AG09309 (cell line): ENCODE measurements around the gene SLU7.

Experiments
- DNase-seq: peaks from one replicate; pipeline ENCODE4 v3.0.0-alpha.2; 2010; ENCODE audit warnings: low read depth
- H3K4me3 ChIP-seq: 2 replicates; pipeline ENCODE4 v1.5.1; 2011; ENCODE audit warnings: mild to moderate bottlenecking, low read depth, low read length, moderate library complexity; ENCODE audit not compliant: control insufficient read depth
- TF ChIP-seq, protein P1 (sequence below): IDR thresholded peaks from 2 replicates; pipeline ENCODE4 v1.5.1; 2011; ENCODE audit warnings: mild to moderate bottlenecking, low read depth, low read length, inconsistent platforms; ENCODE audit not compliant: insufficient read depth, control insufficient read depth; ENCODE audit errors: missing control alignments

SLU7 gene

DNA sequence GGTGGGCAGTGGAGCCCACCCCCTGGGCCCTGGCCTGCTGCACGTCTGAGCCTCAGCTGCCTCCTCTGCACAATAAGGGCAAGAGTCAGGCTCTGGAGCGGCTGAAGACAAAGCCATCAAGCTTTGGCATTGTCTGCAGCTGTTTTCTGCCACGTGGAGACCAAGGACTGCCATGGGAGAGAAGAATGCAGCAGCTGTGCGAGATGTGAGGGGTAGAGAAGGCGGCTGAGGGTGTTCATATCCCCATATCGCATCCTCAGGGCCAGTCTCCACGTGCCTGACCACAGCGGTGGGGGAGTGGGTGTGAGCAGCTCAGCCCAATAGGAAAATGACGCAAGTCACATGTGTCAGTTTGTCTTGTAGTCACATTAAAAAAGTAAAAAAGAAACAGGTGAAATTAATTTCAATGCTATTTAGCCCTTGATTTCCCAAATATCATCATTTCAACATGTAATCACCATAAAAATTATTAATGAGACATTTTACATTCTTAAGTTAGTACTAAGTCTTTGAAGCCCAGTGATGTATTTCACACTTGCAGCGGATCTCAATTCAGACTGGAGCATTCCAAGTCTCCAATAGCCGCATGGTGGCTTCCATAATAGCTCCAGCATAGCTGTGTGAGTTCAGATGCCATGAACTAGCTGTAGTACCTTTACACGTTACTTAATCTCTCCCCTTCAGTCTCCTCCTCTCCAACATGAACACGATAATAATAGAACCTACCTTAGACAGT is 55.1 kb downstream of the SLU7 start:
- TF ChIP-seq, protein P1, sequence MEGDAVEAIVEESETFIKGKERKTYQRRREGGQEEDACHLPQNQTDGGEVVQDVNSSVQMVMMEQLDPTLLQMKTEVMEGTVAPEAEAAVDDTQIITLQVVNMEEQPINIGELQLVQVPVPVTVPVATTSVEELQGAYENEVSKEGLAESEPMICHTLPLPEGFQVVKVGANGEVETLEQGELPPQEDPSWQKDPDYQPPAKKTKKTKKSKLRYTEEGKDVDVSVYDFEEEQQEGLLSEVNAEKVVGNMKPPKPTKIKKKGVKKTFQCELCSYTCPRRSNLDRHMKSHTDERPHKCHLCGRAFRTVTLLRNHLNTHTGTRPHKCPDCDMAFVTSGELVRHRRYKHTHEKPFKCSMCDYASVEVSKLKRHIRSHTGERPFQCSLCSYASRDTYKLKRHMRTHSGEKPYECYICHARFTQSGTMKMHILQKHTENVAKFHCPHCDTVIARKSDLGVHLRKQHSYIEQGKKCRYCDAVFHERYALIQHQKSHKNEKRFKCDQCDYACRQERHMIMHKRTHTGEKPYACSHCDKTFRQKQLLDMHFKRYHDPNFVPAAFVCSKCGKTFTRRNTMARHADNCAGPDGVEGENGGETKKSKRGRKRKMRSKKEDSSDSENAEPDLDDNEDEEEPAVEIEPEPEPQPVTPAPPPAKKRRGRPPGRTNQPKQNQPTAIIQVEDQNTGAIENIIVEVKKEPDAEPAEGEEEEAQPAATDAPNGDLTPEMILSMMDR = no peak
- H3K4me3 ChIP-seq = no peak overlapping the region
- no peak for DNase-seq

DNA sequence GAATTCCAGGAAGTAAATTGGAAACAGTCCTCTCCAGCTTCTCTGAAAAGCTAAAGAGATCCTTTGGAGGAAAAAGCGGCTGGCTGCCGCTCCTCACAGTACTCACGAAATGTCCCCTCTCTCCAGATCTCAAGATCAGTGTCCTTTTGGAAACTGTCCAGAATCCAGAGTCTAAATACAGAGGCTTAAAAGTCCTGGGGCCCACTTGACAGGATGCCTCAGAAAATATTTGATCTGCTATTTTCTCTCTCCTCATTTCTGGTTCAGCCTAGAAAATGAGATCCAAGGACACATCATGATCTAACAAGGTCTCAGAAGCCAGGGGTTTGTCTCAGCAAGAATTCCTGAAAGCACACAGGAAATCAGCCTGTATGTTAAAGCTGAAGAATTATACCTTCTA is 55.7 kb downstream of the SLU7 start:
- DNase-seq = no peak
- TF ChIP-seq, protein P1 = no peak
- no peak overlapping the region for H3K4me3 ChIP-seq

DNA sequence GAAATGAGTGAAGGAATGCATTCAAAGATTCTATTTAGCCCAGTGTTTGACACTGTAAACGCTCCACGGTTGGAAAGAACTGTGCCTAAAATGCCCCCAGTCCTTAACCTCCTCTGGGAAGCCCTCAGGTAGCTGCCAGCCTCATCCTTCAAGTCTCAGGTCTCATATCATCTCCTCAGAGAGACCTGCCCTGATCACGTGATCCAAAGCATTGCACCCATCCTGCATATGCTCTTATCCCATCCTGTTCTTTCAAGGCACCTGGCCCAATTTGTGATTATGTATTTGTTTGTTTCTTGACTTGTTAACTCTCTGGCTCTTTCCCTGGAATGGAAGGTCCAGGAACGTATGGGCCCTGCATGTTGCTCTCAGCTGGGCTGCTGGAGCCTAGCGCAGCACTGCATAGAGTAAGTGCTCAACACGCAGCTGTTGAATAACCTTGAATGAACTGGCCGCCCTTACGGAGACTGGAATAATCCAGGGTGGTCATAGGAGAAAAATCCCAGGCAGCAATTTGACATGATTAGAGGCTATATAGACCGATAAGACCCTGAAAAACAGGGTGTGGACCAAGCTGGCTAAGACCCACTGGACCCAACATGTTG is 57.2 kb downstream of the SLU7 start:
- DNase-seq = no peak
- TF ChIP-seq, protein P1 = no peak
- H3K4me3 ChIP-seq = no peak overlapping the region

DNA sequence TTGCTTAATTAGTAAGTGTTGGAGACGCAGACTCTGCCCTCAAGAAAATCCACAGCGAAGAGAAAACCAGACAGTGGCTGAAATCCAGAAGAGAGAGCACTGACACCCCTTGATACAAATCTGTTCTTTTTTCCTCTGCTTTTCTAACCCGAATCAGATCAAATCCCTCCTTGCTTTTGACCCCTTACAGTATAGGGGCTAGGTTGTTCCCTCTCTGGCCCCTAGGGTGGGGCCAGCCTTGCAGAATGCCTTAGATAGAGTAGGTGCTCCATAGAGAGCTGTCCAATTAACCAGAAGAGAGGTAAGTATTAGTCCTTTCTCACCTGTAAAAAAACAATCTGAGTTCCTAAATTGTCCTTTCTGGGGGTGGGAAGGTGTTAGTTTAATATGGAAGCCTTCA is 58.6 kb downstream of the SLU7 start:
- TF ChIP-seq, protein P1 = no peak
- no peak for DNase-seq
- no peak overlapping the region for H3K4me3 ChIP-seq

DNA sequence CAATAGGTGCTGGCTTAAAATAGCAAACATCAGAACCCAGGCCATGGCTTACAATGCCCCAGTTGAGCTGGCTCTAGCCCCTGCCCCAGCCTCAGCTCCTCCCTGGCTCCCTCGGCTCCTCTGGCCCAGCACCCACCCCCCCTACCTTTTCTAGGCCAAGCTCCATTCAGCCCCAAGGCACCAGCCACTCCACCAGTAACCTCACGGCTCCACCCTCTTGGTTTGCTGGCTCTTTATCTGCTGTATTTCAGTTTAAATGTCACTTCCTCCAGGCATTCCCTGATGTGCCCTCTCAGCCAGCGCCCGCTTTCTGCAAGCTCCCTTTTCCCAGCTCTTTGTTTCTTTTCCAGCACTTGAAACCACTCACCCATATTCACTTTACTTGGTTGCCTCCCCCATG is 59.1 kb downstream of the SLU7 start:
- TF ChIP-seq, protein P1 = no peak
- no peak for DNase-seq
- H3K4me3 ChIP-seq = no peak overlapping the region

DNA sequence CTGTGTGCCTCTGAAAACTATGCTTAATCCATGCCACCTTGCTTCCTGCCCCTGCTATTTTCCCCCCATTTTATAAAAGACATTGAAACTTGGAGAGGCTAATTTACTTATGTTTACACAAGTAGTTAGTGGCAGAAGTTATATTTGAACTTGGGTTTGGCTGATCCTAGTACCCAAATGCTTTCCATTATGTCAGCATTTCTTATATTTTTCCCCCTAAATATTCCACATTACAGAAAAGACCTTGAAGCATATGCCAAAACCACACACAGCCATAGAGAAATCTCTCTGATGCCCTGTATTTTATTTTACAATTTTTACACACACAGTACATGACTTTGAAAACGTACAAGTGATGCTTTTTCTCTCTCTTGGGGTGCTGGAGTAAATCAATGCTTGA is 59.6 kb downstream of the SLU7 start:
- no peak for DNase-seq
- TF ChIP-seq, protein P1 = no peak
- H3K4me3 ChIP-seq = no peak overlapping the region
